HG03439 (cell line): ENCODE data around the gene THOC2.
"Not testable (repeated sequence)": the region's sequence is repeated elsewhere in the genome, so short reads cannot be mapped to it uniquely, and the experiment has no call there.

Experiments
- ATAC-seq: cut with Tn5 transposase; IDR thresholded peaks from one replicate; pipeline ENCODE4 v1.9.1; 2021; ENCODE audit warnings: mild to moderate bottlenecking, moderate library complexity; ENCODE audit not compliant: unreplicated experiment

THOC2 gene

DNA sequence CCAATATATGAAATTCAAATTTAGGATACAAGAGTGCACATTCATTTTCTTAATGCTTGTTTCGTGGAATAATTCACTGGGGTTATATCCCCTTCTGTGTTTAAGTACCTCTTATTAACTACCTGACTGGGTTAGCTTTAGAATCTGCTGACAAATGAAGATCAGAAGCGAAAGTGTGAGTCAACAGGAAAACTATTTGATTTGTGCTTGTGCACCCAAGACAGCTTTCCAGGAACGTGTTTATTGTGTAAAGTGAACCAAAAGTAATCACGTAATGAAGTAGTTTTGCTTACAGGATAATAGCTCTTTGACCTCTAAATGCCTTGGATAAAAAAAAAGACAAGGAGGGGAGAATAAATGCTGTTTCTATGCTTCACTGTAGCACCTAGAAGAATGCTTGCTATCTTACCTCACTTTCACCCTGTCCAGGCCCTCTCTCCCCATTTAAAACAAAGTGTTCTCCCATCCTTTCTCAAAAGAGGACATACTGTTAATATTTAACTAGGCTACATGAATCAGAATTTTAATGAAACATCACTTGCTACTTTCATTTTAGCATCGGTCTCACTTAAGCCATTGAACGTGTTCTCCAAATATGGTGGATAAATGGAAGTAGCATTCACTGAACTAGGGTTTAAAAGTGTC, 141.9 kb downstream of the THOC2 start:
- no peak for ATAC-seq

DNA sequence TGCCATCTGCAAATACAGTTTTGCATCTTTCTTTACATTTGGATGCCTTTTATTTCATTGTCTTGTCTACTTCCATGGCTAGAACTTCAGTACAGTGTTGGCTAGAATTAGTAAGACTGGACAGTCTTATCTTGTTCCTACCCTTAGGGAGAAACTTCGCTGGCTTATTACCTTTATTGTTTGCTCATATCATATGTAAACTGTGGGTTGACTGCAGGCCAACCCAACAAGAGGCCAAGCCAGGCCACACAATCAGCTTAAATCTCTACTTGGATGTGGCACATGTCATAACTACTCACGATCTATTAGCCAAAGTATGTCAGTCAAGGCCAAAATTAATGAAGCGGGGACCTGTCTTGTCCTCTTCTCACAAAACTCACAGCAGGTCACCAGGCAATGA, 144.1 kb downstream of the THOC2 start:
- no peak for ATAC-seq

DNA sequence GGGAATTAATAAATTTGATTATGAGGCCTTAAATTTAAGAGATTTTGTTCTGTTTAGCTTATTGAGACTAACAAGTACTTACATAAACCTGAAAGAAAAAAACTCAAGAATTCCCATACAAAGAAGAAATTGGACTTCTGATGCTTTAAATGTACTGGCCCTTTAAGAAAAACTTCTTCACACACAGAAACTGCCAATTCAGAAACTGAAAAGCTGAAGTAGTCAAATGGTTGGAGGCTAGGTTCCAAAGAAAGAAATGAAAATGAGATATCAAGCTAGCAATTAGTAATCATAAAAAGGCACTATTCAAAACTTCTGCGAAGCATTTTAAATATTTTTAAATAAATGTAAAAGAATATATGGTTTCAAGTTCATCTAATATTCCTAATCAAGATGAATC, 151.3 kb downstream of the THOC2 start:
- ATAC-seq, result no peak

DNA sequence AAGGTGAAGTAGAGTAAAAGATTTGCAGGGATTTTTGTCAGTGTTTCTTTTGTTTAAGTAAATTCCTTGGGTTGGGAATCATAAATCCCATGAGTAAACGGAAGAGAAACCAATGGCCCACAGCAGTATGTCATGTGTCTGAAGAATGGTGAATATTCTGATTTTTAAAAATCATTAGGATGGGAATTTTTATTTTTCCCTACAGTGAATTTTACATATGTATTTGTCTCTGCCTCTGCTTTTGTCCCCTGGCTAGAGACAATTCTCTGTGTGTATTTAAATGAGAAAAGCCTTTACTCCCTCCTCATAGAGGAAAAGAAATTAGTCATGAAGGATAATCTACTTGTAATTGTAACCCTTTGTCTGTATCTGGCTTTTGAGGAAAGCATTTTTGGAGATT, 152.1 kb downstream of the THOC2 start:
- ATAC-seq, result no peak

DNA sequence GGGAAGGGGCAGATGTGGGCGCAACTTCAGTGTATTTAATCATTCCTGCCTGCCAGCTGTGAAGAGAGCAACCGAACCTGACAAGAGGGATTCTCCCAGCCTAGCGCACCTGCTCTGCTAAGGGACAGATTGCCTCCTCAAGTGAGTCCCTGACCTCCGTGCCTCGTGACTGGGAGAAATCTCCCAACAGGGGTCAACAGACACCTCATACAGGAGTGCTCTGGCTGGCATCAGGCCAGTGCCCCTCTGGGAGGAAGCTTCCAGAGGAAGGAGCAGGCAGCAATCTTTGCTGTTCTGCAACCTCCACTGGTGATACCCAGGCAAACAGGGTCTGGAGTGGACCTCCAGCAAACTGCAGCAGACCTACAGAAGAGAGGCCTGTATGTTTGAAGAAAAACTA, 158.8 kb downstream of the THOC2 start:
- ATAC-seq, result not testable (repeated sequence)

DNA sequence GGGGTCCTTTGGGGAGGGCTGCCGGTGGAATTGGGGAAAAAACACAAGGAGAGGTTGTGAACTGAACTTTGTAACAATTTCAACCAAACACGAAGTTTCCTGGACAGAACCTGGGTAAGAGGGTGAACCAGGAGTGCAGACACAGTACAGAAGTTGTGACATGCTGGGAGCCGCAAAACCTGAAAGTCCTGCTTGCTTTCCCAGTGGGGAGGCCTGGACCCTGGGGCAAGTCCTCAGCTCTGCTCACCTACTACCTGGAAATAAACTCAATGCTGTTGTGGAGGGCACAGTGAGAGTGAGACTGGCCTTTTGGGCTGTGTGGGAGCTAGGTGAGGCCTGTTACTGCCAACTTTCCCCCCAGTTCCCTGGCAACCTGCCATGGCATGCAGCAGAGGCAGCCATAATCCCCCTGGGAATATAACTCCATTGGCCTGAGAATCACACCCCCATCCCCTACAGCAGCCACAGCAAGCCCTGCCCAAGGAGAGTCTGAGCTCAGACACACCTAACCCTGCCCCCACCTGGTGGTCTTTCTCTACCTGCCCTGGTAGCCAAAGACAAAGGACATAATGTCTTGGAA, 162.8 kb downstream of the THOC2 start:
- no peak for ATAC-seq

DNA sequence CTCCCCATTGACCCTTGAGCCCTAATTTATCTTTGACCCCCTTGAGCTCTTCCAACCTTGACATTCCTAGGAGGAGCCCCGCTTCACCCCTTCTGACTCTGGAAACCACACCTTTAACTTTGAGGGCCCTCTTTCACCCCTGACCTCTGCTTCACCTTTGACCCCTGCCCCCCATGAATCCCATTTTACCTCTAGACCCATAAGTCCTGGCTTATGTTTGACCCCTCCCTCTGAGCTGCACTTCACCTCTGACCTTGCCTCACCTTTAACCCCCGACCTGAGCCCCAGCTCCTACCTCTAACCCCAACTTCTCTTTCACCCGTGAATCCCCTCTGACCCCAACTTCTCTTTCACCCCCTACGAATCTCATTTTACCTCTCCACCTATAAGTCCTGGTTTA, 169.7 kb downstream of the THOC2 start:
- no peak for ATAC-seq

DNA sequence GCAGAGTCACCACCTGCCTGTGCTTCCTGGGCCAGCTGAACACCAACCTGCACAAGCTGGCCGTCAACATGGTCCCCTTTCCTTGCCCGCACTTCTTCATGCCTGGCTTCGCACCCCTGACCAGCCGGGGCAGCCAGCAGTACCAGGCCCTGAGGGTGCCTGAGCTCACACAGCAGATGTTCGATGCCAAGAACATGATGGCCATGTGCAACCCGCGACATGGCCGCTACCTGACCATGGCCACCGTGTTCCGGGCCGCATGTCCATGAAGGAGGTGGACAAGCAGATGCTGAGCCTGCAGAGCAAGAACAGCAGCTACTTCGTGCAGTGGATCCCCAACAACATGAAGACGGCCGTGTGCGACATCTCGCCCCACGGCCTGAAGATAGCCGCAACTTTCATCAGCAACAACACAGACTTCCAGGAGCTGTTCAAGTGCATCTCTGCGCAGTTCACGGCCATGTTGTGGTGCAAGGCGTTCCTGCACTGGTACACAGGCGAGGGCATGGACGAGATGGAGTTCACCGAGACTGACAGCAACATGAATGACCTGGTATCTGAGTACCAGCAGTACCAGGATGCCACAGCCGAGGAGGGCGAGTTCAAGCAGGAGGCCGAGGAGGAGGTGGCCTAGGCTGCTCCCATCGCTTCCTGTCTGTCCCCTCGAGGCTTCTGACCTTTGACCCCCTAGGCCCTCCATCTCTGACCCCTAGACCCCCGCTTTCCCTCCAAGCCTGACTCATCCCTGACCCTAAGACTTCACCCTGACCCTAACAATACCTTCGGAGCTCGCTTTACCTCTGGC, 170.3 kb downstream of the THOC2 start:
- ATAC-seq, result no peak

DNA sequence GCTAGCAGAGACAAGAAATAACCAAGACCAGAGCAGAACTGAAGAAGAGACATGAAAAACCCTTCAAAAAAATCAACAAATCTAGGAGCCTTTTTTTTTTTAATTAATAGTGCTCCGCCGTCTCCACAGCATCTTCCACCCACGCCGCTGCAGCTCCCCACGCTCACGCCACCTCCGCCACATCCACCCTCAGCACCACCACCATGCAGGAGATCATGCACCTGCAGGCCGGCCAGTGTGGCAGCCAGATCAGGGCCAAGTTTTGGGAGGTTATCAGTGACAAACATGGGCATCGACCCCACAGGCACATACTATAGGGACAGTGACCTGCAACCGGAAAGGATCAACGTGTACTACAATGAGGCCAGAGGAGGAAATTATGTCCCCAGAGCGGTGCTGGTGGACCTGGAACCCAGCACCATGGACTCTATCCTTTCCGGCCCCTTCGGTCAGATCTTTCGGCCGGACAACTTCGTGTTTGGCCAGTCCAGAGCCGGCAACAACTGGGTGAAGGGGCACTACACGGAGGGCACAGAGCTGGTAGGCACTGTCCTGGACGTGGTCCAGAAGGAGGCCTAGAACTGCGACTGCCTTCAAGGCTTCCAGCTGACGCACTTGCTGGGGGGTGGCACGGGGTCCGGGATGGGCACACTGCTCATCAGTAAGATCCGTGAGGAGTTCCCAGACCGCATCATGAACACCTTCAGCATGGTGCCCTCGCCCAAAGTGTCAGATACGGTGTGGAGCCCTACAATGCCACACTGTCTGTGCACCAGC, 171.2 kb downstream of the THOC2 start:
- ATAC-seq, result no peak

DNA sequence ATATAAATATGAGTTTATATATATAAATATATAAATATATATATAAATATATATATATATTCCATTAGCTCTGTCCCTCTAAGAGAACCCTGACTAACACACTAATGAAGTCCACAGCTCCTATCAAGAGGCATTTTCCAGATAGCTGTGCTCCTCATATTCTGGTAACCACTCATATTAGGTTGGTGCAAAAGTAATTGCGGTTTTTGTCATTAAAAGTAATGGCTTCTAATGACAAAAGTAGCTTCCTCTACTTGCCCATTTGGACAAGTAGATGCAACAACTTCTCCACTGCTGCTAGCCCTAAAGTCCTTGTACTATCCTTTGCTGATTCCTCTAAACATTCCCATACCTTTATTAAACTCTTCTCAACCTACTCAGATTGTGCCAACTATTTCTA, 182.0 kb downstream of the THOC2 start:
- ATAC-seq, result no peak
